Natural killer cell (primary cell): ENCODE measurements around the gene DENND1B. TPM values are rescaled to one million over a fixed set of nuclear protein-coding genes. Genes with fewer than 3 reads are reported as not detected.

ENCODE experiments used
- ATAC-seq, 3 donors: fragments of 150-1000 bp in 2 of 3; fragments of 200-7000 bp in 1 of 3; cut with Tn5 transposase; 1 replicate in 1 of 3; 2 replicates in 2 of 3; pipeline ENCODE4 v1.10.0; 2021; ENCODE audit warnings: mild to moderate bottlenecking in 2 of 3, moderate library complexity in 2 of 3
- DNase-seq, 2 donors: peaks; one replicate each; pipeline versions ENCODE4 v3.0.0 to v3.0.0-alpha.2; 2013 to 2021; ENCODE audit warnings: mixed read lengths in 1 of 2
- H3K27ac ChIP-seq: one replicate; pipeline ENCODE4 v1.5.1; 2013; ENCODE audit warnings: mild to moderate bottlenecking, low read length
- H3K27me3 ChIP-seq: one replicate; pipeline ENCODE4 v1.6.1; 2013; ENCODE audit warnings: low read length; ENCODE audit not compliant: control insufficient read depth, insufficient read depth
- H3K36me3 ChIP-seq: one replicate; pipeline ENCODE4 v1.6.1; 2013; ENCODE audit warnings: low read length; ENCODE audit not compliant: control insufficient read depth, insufficient read depth
- H3K4me1 ChIP-seq: one replicate; pipeline ENCODE4 v1.6.1; 2013; ENCODE audit warnings: low read length; ENCODE audit not compliant: control insufficient read depth, insufficient read depth
- H3K4me3 ChIP-seq: one replicate; pipeline ENCODE4 v1.5.1; 2013; ENCODE audit warnings: low read length
- H3K9me3 ChIP-seq: one replicate; pipeline ENCODE4 v1.6.1; 2013; ENCODE audit warnings: low read length; ENCODE audit not compliant: control insufficient read depth, insufficient read depth
- H3K27ac Mint-ChIP-seq, 2 donors: one replicate each; pipeline ENCODE4 v1.8.0; 2022; ENCODE audit warnings: mild to moderate bottlenecking in 2 of 2, mixed read lengths in 2 of 2, moderate library complexity in 1 of 2
- H3K27me3 Mint-ChIP-seq, 2 donors: one replicate each; pipeline ENCODE4 v1.8.0; 2022; ENCODE audit warnings: low read depth in 2 of 2, mixed read lengths in 2 of 2
- H3K36me3 Mint-ChIP-seq: one replicate; pipeline ENCODE4 v1.8.0; 2022; ENCODE audit warnings: mixed read lengths
- H3K4me1 Mint-ChIP-seq, 2 donors: one replicate each; pipeline ENCODE4 v1.8.0; 2022; ENCODE audit warnings: mixed read lengths in 2 of 2
- H3K4me3 Mint-ChIP-seq: one replicate; pipeline ENCODE4 v1.8.0; 2022; ENCODE audit warnings: mild to moderate bottlenecking, moderate library complexity, mixed read lengths
- H3K9me3 Mint-ChIP-seq, 2 donors: one replicate each; pipeline ENCODE4 v1.8.0; 2022; ENCODE audit warnings: mixed read lengths in 2 of 2
- WGBS: methylation state at CpG from one replicate; pipeline ENCODE4 v1.1.7; 2013; ENCODE audit warnings: missing lambda C conversion rate; ENCODE audit not compliant: insufficient coverage; 5-methylcytosine and 5-hydroxymethylcytosine counted together
- intact Hi-C: fragments of 100-400 bp; cut with micrococcal nuclease; formaldehyde crosslinking; loops from one replicate; pipeline ENCODE4 v1.14.2; 2022
- total RNA-seq, 4 donors: library from RNA; stranded (reverse); fragments of 120-200 nt in 1 of 4; gene quantifications; one replicate each; pipeline versions ENCODE4 v1.2.3 to v1.2.4, GENCODE V29; 2013 to 2022
- TF ChIP-seq, protein P1 (sequence below): fragments of 200-600 bp; IDR thresholded peaks from one replicate; pipeline ENCODE4 v1.8.0; 2022; ENCODE audit warnings: antibody characterized with exemption

Gene DENND1B
- total RNA-seq, 3 donors from 2014 or later (not counting 1 experiment from before 2014, with no cell fraction given) = 35.4 to 62.5 (median 37.5) TPM

- Histone ChIP-seq H3K9me3 (no peaks in the 10 kb centered on the region), H3K27me3 (no peaks in the 10 kb centered on the region), H3K4me3 (no peak overlapping the region), H3K36me3 (no peaks in the 10 kb centered on the region), H3K27ac (no peak overlapping the region), H3K4me1 (no peaks in the 10 kb centered on the region)
- Mint-ChIP-seq H3K36me3 (no peaks in the 10 kb centered on the region), H3K4me3 (no peak overlapping the region), H3K27me3 (no peaks in the 10 kb centered on the region), H3K4me1 (peaks cover 0 to 4% of the 10 kb centered on the region in 2 donors), H3K27ac (peak overlapping the region in 1 of 2 donors; percentile 1), H3K9me3 (no peaks in the 10 kb centered on the region)
- TF ChIP-seq, protein P1, sequence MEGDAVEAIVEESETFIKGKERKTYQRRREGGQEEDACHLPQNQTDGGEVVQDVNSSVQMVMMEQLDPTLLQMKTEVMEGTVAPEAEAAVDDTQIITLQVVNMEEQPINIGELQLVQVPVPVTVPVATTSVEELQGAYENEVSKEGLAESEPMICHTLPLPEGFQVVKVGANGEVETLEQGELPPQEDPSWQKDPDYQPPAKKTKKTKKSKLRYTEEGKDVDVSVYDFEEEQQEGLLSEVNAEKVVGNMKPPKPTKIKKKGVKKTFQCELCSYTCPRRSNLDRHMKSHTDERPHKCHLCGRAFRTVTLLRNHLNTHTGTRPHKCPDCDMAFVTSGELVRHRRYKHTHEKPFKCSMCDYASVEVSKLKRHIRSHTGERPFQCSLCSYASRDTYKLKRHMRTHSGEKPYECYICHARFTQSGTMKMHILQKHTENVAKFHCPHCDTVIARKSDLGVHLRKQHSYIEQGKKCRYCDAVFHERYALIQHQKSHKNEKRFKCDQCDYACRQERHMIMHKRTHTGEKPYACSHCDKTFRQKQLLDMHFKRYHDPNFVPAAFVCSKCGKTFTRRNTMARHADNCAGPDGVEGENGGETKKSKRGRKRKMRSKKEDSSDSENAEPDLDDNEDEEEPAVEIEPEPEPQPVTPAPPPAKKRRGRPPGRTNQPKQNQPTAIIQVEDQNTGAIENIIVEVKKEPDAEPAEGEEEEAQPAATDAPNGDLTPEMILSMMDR = no peak
- DNase-seq = no peak
- intact Hi-C loops = no loop called here
- 97% methylated on average over 3 of the region's 3 CpGs for WGBS
- ATAC-seq = no peak
These were observed 174.5 kb downstream of the DENND1B start for GRCh38 chr1:197600751-197601150.

- WGBS = 100% methylated on average over 3 of the region's 3 CpGs
- Histone ChIP-seq H3K27me3 (no peaks in the 10 kb centered on the region), H3K36me3 (peaks cover 5% of the 10 kb centered on the region), H3K27ac (no peak overlapping the region), H3K9me3 (no peaks in the 10 kb centered on the region), H3K4me3 (no peak overlapping the region), H3K4me1 (no peaks in the 10 kb centered on the region)
- TF ChIP-seq, protein P1 = no peak
- H3K9me3 Mint-ChIP-seq = no peaks in the 10 kb centered on the region
- no peak overlapping the region for H3K27ac Mint-ChIP-seq
- no peaks in the 10 kb centered on the region for H3K27me3 Mint-ChIP-seq
- ATAC-seq (no peak), DNase-seq (no peak)
- intact Hi-C loops = no loop called here
- H3K4me1 Mint-ChIP-seq = peaks cover 0 to 4% of the 10 kb centered on the region in 2 donors
- H3K36me3 Mint-ChIP-seq = no peaks in the 10 kb centered on the region
- H3K4me3 Mint-ChIP-seq = no peak overlapping the region
These were observed 175.5 kb downstream of the DENND1B start for GRCh38 chr1:197599789-197600188.

GRCh38 chr1:197598935-197599334, 176.3 kb downstream of the DENND1B start:
- Mint-ChIP-seq H3K9me3 (no peaks in the 10 kb centered on the region), H3K36me3 (no peaks in the 10 kb centered on the region), H3K27me3 (no peaks in the 10 kb centered on the region), H3K4me1 (peaks cover 0 to 4% of the 10 kb centered on the region in 2 donors), H3K27ac (no peak overlapping the region), H3K4me3 (no peak overlapping the region)
- H3K27me3 ChIP-seq = no peaks in the 10 kb centered on the region
- intact Hi-C loops = no loop called here
- H3K27ac ChIP-seq = no peak overlapping the region
- H3K9me3 ChIP-seq = no peaks in the 10 kb centered on the region
- 100% methylated on average over 1 of the region's 1 CpG for WGBS
- no peak overlapping the region for H3K4me3 ChIP-seq
- TF ChIP-seq, protein P1 = no peak
- no peak for DNase-seq
- ATAC-seq = no peak
- H3K4me1 ChIP-seq = no peaks in the 10 kb centered on the region
- peaks cover 5% of the 10 kb centered on the region for H3K36me3 ChIP-seq

- Mint-ChIP-seq H3K27me3 (no peaks in the 10 kb centered on the region), H3K27ac (no peak overlapping the region)
These were observed 179.9 kb downstream of the DENND1B start for GRCh38 chr1:197595304-197595904.

More at GRCh38 chr1:197595304-197595904, 179.9 kb downstream of the DENND1B start:
- Histone ChIP-seq H3K27me3 (no peaks in the 10 kb centered on the region), H3K36me3 (peaks cover 9% of the 10 kb centered on the region), H3K4me3 (no peak overlapping the region), H3K4me1 (no peaks in the 10 kb centered on the region), H3K27ac (no peak overlapping the region), H3K9me3 (no peaks in the 10 kb centered on the region)
- TF ChIP-seq, protein P1 = no peak
- ATAC-seq (no peak), DNase-seq (no peak)
- Mint-ChIP-seq H3K4me1 (no peaks in the 10 kb centered on the region), H3K36me3 (no peaks in the 10 kb centered on the region), H3K4me3 (no peak overlapping the region), H3K9me3 (no peaks in the 10 kb centered on the region)
- 84% methylated on average over 4 of the region's 5 CpGs for WGBS
- intact Hi-C loops = no loop called here
